ENCODE measurements around the gene CCDC87.
"Not testable (repeated sequence)": the region's sequence is repeated elsewhere in the genome, so short reads cannot be mapped to it uniquely, and the experiment has no call there.

The CCDC87 gene

DNA sequence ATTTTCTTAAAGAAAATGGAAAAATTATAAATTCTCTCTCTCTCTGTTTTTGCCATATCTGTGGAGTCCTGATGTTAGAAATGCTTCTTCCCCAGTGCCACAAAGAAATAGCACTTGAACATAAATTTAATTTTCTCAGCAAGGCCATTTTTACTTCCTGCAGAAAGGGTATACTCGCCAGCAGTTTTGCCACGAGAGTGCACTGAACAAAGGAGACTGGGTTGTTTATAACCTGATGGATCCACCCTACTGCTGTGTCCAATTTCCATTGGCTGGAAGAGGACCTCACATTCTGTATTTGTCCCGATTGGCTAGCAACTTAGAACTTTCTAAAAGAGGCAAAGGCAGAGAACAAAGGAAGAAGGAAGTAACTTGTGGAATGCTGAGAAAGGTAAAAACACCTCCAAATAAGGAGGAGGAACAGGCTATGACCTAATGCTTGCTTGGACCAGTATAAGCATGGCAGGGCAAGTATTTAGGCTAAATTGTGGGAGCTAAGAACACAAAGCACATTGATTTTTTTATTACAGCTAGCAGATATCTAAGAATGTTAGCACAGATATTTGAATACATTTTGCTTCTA, 10.2 kb downstream of the CCDC87 start:
- in situ Hi-C loops (cut with HindIII; ENCODE audit: low sequenced_read_pairs), result not testable (repeated sequence)

DNA sequence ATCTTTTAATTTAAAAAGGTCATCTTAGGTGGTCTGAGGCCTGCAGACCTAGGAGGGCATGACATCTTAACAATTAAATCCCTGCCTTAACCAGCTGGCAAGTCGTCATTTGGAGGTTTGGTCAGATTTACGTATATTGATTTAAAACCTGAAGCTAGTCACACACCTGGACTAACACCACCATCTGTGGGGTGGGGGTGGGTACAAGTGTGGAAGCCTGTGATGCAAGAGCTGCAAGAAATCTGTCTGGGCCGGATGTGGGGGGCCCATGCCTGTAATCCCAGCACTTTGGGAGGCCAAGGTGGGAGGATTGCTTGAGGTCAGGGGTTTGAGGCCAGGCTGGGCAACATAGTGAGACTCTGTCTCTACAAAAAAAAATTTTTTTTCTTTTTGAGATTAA, 11.6 kb downstream of the CCDC87 start:
- in situ Hi-C loops (cut with HindIII; ENCODE audit: low sequenced_read_pairs), result no loop called here

DNA sequence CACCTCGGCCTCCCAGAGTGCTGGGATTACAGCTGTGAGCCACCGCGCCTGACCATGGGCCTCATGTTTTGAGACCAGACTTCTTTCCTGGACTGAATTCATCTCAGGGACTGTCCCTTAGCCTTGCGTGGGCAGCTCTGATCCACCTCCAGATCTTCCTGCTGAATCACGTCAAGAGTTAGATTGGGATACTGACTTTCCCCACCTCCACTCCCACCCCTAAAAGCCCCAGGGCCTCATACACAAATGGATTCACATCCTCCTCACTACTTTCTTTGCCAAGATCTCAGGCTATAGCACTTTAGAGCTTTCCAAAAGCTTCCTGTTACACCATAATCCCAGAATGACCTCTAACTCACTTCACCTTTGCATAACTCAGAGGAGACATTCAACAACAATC, 12.1 kb downstream of the CCDC87 start:
- in situ Hi-C loops (cut with HindIII; ENCODE audit: low sequenced_read_pairs), result no loop called here

DNA sequence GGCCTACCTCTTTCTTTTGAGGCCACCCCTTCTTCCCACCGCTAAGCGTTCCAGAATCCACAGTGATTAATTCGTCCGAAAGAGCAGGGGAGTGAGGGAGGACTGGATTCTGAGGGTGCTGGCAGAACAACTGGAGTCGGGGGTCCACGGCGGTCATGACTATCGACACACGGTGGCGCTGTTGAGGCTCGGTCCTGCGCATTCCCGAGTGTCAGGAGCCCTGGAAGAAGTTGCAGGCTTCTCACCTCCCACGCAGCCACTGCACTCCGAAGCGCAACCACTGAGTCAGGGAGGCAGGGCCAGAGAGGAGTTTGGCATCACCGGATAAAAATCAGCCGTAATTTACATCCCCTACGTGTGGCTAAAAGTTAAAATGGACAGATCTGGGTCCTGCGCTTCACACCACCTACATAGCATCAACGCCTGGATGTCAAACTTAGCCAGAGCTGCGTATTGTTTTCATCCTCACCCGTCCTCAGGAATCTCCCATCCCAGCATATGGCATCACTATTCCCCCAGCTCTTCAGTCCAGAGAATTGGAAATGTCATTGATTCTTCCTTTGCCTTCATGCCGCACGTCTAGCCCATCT, 13.8 kb downstream of the CCDC87 start:
- in situ Hi-C loops (cut with HindIII; ENCODE audit: low sequenced_read_pairs), result no loop called here

DNA sequence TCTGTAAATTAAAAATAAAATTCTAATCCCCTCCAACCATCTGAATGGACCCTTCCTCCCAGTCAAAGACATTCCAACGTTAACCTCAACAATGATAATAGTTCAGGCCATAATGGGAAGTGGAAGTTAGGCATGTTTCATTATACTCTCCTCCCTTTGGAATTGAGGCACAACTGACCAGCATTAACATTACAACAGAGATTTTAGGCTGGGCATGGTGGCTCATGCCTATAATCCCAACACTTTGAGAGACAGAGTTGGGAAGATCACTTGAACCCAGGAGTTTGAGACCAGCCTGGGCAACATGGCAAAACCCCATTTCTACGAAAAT, 22.0 kb downstream of the CCDC87 start:
- in situ Hi-C loops (cut with HindIII; ENCODE audit: low sequenced_read_pairs), result no loop called here

DNA sequence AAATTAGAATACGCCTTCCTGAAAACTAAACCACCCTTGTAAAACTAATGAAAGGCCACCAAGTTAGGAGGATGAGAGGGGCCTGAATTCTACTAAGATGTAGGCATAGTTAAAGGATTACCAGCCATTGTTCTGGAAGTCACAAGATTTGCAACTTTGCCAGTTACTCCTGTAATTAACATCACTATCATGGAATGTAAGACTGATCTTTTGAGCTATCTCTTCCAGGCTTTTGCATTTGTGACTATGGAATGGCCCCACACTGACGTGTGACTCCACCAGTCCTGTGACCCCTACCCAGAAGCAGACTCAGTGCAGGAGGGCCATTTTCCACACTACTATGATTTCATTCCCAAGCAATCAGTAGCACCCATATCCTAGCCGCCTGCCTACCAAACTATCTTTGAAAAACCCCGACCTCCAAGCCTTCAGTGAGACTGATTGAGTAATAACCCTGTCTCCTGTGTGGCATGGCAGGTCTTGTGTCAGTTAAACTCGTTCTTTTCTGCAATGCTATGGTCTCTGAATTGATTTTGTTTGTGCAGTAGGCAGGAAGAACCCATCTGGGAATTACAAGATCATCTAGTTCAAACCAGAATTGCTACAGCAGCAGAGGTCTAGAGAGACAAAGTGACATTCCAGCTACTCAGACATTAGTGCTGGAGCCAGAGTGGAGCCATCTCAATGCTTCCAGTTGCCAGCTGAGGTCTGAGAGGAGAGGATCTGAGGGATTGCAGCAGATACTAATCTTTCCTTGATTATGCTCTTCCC, 22.6 kb downstream of the CCDC87 start:
- in situ Hi-C loops (cut with HindIII; ENCODE audit: low sequenced_read_pairs), result no loop called here

DNA sequence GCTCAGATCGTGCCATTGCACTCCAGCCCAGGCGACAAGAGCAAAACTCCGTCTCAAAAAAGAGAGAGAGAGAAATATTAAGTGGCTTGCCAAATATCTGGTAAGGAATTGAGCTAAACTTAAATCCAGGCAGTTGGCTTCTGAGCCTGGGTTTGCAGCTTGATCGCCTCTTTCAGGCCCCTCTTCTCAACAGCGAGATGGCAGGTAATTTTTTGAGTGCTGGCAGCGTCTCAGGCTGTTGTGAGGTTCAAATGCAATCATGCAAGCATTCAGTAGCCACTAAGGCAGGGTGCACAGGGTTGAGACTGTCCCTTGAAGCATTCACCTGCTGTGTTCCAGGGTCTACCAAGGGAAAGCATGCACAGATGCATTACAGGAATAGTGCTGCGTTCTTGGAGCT, 23.8 kb downstream of the CCDC87 start:
- in situ Hi-C loops (cut with HindIII; ENCODE audit: low sequenced_read_pairs), result no loop called here

DNA sequence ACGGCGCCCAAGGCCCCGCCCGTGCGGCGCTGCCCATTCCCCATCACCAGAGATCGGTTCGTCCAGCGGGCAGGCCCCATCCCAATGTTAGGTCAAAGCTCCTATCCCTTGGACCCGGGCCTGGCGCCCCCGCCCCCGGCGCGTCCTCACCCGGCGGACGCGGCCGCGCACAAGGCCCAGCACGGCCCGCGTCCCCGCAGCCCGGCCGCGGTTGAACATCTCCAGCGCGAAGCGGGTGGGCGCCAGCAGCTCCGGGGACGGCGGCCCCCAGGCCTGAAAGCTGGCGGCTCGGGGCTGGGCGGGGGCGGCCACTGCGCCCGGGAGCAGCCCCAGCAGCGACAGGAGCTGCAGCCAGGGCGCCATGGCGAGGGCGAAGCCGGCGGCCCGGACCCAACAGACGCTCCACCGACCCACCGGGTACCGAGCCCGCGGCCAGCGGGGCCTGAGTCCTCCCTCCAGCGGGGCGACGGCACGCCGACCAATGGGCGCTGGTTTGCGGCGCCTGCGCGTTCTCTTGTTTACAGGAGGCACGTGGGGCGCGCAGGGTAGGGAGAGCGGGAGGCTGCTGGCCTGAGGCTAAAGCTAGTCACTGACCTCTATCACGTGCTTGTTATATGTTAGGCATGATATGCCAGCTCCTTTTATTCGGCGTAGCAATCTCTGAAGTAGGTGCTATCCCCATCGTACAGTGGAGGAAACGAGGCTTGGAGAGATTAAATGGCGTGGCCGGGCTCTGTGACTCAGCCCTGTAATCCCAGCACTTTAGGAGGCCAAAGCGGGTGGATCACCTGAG, 24.5 kb downstream of the CCDC87 start, which contains the start of gene CTSF:
Gene CTSF, minus strand, starts transcription at position 483 of the 793 bp plus-strand sequence. Its CDS starts 120 bp downstream, at position 363.
- in situ Hi-C loops (cut with HindIII; ENCODE audit: low sequenced_read_pairs), result no loop called here

DNA sequence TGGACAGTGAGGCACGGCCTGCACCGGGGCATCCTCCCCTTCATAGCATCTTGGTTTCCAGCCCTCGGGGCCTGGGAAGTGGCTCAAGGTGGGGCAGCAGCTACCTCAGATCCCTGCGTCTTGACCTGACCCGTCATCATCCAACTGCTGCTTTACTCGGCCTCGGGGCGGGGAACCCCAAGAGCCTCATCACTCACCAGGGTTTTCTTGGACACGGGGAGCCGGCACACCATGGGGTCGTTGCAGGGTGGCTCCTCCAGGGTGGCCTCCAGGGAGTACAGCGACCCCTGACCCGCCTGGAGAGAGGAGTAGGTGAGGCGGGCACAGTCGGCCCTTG, 25.1 kb downstream of the CCDC87 start:
- in situ Hi-C loops (cut with HindIII; ENCODE audit: low sequenced_read_pairs), result no loop called here

DNA sequence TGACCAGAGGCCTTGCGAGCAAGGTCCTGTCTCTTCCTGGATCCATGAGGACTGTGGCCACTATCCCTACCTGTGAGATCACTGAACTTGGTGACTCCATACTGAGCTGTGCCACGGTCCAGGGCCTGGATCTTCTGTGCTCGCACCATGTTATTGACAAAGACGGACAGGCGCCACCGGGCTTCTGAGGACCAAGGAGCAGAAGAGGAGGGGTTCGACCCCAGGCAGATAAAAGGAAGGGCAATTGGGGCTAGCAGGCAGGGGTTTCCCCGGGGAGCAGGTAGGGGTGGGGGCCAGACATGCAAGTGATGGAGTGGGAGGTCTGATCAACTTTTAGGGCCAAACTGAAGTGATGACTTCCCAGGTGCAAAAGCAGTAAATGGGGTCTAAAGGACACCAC, 26.6 kb downstream of the CCDC87 start:
- in situ Hi-C loops (cut with HindIII; ENCODE audit: low sequenced_read_pairs), result no loop called here

DNA sequence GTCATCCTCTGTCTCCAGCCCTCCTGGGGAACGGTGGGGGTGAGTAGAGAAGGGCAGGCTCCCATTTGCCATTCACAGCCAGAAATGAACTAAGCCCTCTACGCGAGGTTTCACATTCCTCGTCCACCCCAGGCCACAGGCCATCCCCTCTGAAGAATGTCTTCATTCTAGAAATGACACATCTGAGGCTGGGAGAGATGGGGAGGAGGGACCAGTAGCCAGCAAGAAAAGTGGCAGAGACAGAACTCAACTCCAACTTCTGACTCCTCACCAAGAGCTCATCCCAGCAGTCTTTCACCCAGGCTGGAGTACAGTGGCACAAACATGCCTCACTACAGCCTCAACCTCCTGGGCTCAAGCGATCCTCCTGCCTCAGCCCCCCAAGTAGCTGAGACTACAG, 27.9 kb downstream of the CCDC87 start:
- in situ Hi-C loops (cut with HindIII; ENCODE audit: low sequenced_read_pairs), result no loop called here

DNA sequence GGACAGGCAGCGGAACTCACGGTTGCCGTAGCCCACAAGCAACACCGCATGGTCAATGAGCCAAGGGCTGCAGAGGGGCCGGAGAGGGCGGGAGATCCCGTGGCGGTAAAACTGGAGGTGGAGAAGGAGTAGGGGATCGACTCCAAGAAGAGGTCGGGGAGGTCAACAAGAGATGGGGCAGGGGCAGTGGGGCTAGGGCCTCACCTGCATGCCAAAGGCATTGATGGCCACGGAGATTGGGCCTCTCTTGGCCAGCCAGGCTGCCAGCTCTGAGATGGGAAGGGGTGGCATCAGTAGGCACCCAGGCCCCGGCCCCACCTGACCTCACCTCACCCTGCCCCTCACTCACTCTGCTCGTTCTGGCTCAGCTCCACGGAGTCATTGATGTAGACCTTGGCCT, 28.3 kb downstream of the CCDC87 start:
- in situ Hi-C loops (cut with HindIII; ENCODE audit: low sequenced_read_pairs), result no loop called here

DNA sequence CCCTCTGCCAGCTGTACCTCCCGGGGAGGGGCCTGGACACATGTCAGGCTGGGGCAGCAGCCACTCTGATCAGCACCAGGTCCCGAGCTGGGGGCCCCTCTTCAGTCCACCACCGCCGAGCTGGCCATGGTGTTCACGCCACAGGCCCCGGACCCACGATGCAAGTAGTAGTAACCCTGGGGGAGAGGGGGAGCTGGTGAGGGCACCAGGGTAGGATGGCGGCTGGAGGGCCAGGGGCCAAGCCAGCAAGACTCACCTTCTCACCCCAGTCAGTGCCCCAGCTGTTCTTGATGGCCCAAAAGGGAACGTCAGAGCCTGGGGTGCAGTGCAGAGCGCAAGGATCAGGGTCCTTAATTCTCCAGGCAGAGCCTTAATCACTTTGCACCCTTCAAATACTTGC, 29.0 kb downstream of the CCDC87 start:
- in situ Hi-C loops (cut with HindIII; ENCODE audit: low sequenced_read_pairs), result no loop called here

DNA sequence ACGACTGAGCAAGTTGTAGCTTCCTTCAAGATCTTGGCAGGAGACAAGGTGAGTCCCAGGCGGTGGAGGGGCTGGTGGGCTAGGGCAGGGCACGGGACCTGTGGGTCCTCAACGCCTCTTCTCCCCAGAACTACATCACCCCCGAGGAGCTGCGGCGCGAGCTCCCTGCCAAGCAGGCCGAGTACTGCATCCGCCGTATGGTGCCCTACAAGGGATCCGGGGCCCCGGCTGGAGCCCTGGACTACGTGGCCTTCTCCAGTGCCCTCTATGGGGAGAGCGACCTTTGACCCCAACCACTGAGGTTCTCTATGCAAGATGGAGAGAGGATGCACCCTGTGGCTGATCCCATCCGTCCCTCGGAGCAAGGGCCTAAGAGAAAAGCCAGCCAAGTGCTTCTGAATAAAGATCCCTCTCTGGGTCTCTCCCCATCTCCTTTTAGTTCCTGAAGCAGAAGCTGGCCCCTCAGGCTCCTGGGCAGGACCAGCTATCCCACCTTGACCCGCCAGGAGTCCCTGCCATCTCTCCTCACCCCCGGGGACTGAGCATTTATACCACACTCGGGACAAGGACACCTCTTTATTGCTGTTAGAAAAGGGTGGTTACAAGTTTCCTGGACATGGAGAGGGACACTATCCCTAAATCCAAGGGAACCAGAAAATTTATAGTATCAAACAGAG, 29.8 kb downstream of the CCDC87 start:
- in situ Hi-C loops (cut with HindIII; ENCODE audit: low sequenced_read_pairs), result no loop called here

DNA sequence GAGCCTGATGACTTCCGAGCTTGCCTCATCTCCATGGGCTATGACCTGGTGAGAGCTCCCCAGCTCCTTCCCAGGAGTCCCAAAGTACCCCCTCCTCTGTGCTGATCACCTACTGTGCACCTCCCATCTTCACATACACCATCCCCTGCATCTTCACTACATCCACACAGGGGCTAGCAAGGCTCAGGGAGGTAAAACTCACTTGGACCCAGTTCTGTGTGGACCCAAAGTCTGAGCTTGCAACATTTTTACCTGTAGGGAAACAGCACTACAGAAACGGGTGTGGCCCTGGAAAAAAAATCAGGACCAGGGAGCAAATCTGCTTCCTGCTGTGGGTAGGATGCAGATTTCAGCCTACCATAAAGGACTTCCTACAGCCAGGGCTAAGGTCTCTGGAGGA, 30.6 kb downstream of the CCDC87 start:
- in situ Hi-C loops (cut with HindIII; ENCODE audit: low sequenced_read_pairs), result no loop called here

DNA sequence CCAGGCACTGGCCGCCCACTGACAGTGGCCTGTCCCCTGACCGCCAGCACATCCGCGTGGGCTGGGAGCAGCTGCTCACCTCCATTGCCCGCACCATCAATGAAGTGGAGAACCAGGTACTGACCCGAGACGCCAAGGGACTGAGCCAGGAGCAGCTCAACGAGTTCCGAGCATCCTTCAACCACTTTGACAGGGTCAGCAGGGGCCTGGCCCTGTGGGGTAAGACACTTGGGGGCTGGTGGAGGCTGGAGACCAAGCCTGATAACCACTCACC, 31.0 kb downstream of the CCDC87 start:
- in situ Hi-C loops (cut with HindIII; ENCODE audit: low sequenced_read_pairs), result no loop called here

DNA sequence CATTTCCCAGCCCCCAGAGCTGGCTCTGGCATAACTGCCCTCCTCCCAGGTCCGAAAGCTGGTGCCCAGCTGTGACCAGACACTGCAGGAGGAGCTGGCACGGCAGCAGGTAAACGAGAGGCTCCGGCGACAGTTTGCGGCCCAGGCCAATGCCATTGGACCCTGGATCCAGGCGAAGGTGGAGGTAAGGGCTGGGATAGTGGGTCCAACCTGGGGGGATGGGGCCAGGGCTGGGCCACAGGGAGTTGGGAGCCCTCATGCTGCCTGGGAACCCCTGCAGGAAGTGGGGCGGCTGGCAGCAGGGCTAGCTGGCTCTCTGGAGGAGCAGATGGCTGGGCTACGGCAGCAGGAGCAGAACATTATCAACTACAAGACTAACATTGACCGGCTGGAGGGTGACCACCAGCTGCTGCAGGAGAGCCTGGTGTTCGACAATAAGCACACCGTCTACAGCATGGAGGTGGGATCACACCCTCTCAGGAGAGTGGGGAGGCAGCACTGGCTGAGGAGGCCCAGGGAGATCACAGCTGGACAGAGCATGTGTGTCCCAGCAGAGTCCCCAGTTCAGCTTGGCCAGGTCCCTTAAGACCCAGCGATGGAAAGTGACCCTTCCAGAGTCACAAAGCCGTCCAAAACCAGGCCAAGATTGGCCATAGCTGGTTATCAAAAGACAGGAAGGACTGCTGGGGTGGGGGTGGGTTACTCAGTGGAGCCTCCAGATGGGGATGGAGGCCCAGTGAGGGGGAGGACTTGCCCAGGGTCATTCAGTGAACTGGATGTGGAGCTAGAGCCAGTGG, 31.5 kb downstream of the CCDC87 start:
- in situ Hi-C loops (cut with HindIII; ENCODE audit: low sequenced_read_pairs), result no loop called here

DNA sequence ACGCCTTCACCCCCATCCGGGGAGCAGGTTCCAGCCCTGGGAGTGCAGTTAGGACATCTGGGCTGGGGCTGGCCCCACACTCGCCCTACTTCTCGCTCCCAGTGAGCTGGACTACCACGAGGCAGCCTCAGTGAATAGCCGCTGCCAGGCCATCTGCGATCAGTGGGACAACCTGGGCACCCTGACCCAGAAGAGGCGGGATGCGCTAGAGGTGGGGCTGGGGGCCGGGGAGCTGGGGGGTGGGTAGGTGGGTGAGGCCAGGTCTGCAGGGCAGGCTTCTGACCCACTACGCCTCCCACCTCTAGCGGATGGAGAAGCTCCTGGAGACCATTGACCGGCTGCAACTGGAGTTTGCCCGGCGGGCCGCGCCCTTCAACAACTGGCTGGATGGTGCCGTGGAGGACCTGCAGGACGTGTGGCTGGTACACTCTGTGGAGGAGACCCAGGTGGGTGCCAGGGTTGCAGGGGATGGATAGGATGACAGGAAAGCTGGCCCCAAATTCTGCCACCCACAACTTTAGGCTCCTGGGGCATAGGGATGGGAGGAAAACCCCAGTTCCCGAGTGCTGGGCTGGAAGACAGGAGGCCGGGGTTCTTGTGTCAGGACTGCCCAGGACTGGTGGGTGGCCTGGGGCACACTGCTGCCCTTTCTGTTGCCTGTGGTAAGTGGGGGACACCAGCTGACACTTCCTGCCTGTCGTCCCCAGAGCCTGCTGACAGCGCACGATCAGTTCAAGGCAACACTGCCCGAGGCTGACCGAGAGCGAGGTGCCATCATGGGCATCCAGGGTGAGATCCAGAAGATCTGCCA, 32.8 kb downstream of the CCDC87 start:
- in situ Hi-C loops (cut with HindIII; ENCODE audit: low sequenced_read_pairs), result no loop called here

DNA sequence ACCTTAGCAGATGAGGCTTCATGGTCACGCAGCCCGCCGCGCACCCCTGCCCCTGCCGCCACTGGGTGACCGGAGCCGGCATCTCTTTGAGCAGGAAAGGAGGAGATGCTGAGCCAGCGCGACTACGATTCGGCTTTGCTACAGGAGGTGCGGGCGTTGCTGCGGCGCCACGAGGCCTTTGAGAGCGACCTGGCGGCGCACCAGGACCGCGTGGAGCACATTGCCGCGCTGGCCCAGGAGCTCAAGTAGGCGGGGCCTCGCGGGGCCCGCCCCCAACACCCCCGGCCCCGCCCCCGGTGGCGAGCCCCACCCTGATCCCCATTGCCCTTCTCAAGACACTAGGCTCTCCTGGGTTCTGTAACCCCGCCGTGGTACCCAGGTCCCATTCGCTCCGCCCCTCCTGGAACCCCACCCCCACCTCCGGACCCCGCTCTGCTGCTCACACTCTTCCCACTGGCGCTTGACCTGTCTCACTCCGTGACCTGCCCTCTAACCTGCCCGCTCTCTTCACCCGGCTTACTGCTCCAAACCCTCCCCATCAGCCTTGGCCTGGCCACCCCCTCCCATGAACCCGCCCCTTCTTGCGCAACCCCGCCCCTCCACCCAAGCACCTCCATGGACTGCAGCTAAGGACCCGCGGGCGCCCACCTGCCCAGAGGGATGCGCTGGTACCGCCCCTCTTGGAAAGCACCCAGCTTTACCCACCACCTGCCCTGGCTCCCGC, 33.6 kb downstream of the CCDC87 start:
- in situ Hi-C loops (cut with HindIII; ENCODE audit: low sequenced_read_pairs), result no loop called here
